ENCODE measurements around the gene GPR108. TPM values are rescaled to one million over a fixed set of nuclear protein-coding genes. Genes with fewer than 3 reads are reported as not detected.

GPR108 gene
- polyA plus RNA-seq, 3 donors = 90.9 to 147 (median 129) TPM

- H3K4me1 Mint-ChIP-seq = peaks cover 38% of the 10 kb centered on the region
- Histone ChIP-seq H3K27ac (ENCODE audit: low read depth in 1 of 2, low read length in 2 of 2) (no peak overlapping the region), H3K4me2 (replicated peaks; ENCODE audit: extremely low read depth, low read length, poor library complexity, severe bottlenecking) (no peak overlapping the region), H3K9me3 (replicated peaks in 1 of 2; ENCODE audit: control insufficient read depth in 1 of 2, insufficient read depth in 1 of 2, low read length in 2 of 2) (peaks cover 3 to 6% of the 10 kb centered on the region in 2 donors), H3K79me2 (ENCODE audit: insufficient read depth, low read length) (no peaks in the 10 kb centered on the region), H3K9ac (ENCODE audit: insufficient read depth, low read length, poor library complexity, severe bottlenecking) (no peak overlapping the region), H3K27me3 (ENCODE audit: control insufficient read depth in 2 of 2, insufficient read depth in 2 of 2, low read length in 2 of 2) (peaks cover 11 to 21% of the 10 kb centered on the region in 2 donors), H3K4me3 (replicated peaks in 1 of 3; ENCODE audit: low read depth in 2 of 3, low read length in 3 of 3) (no peak overlapping the region), H2AFZ (ENCODE audit: insufficient read depth, low read depth, low read length, poor library complexity, severe bottlenecking) (no peak overlapping the region), H3K36me3 (replicated peaks in 1 of 2; ENCODE audit: control insufficient read depth in 1 of 2, insufficient read depth in 2 of 2, low read length in 2 of 2) (no peaks in the 10 kb centered on the region), H3K4me1 (ENCODE audit: control insufficient read depth in 1 of 2, insufficient read depth in 2 of 2, low read length in 2 of 2) (peaks cover 24 to 30% of the 10 kb centered on the region in 2 donors), H4K20me1 (ENCODE audit: insufficient read depth, low read length) (no peaks in the 10 kb centered on the region)
- no peak for TF ChIP-seq CTCF (IDR thresholded peaks at IDR 0.05)
- H3K36me3 Mint-ChIP-seq = peaks cover 0 to 8% of the 10 kb centered on the region in 2 donors
- H3K9me3 Mint-ChIP-seq = peaks cover 5 to 16% (median 12%) of the 10 kb centered on the region in 7 donors
- peaks cover 24 to 34% (median 24%) of the 10 kb centered on the region in 3 donors for H3K27me3 Mint-ChIP-seq (ENCODE audit: low read depth in 3 of 3)
- peak overlapping the region in 1 of 2 donors; percentile 26 for H3K4me3 Mint-ChIP-seq
- intact Hi-C loops (cut with micrococcal nuclease) = no loop called here
- 79% methylated on average over 2 of the region's 3 CpGs for WGBS (ENCODE audit: insufficient coverage)
- H3K27ac Mint-ChIP-seq = peak overlapping the region in 1 of 7 donors; percentile 15
- DNase-seq = no peak
Measured at GRCh38 chr19:6682607-6683128, 54.7 kb downstream of the GPR108 start.

GRCh38 chr19:6680141-6680540 lies 57.2 kb downstream of the GPR108 start:
- H3K9me3 Mint-ChIP-seq = peaks cover 5 to 20% (median 12%) of the 10 kb centered on the region in 7 donors
- H3K27ac ChIP-seq (ENCODE audit: low read depth in 1 of 2, low read length in 2 of 2) = no peak overlapping the region
- H3K4me2 ChIP-seq (replicated peaks; ENCODE audit: extremely low read depth, low read length, poor library complexity, severe bottlenecking) = no peak overlapping the region
- no peaks in the 10 kb centered on the region for H4K20me1 ChIP-seq (ENCODE audit: insufficient read depth, low read length)
- H3K4me1 Mint-ChIP-seq = peaks cover 34% of the 10 kb centered on the region
- H3K27me3 ChIP-seq (ENCODE audit: control insufficient read depth in 2 of 2, insufficient read depth in 2 of 2, low read length in 2 of 2) = peaks cover 11 to 21% of the 10 kb centered on the region in 2 donors
- peaks cover 0 to 5% of the 10 kb centered on the region in 2 donors for H3K36me3 Mint-ChIP-seq
- no peak for DNase-seq
- H3K27me3 Mint-ChIP-seq (ENCODE audit: low read depth in 3 of 3) = peaks cover 17 to 34% (median 30%) of the 10 kb centered on the region in 3 donors
- H3K27ac Mint-ChIP-seq = no peak overlapping the region
- H3K79me2 ChIP-seq (ENCODE audit: insufficient read depth, low read length) = no peaks in the 10 kb centered on the region
- H3K9ac ChIP-seq (ENCODE audit: insufficient read depth, low read length, poor library complexity, severe bottlenecking) = no peak overlapping the region
- H3K4me3 Mint-ChIP-seq = no peak overlapping the region
- peaks cover 3 to 6% of the 10 kb centered on the region in 2 donors for H3K9me3 ChIP-seq (replicated peaks in 1 of 2; ENCODE audit: control insufficient read depth in 1 of 2, insufficient read depth in 1 of 2, low read length in 2 of 2)
- peaks cover 17 to 19% of the 10 kb centered on the region in 2 donors for H3K4me1 ChIP-seq (ENCODE audit: control insufficient read depth in 1 of 2, insufficient read depth in 2 of 2, low read length in 2 of 2)
- H3K36me3 ChIP-seq (replicated peaks in 1 of 2; ENCODE audit: control insufficient read depth in 1 of 2, insufficient read depth in 2 of 2, low read length in 2 of 2) = no peaks in the 10 kb centered on the region
- intact Hi-C loops (cut with micrococcal nuclease) = no loop called here
- H2AFZ ChIP-seq (ENCODE audit: insufficient read depth, low read depth, low read length, poor library complexity, severe bottlenecking) = no peak overlapping the region
- no peak for TF ChIP-seq CTCF (IDR thresholded peaks at IDR 0.05)
- H3K4me3 ChIP-seq (replicated peaks in 1 of 3; ENCODE audit: low read depth in 2 of 3, low read length in 3 of 3) = no peak overlapping the region
- WGBS (ENCODE audit: insufficient coverage) = 100% methylated on average over 1 of the region's 1 CpG

Other genes starting within 250 kb of the GPR108 start
- gene TUBB4A, start 235.3 kb downstream of the GPR108 start, polyA plus RNA-seq = under 1 TPM in 1 of 3 donors, not detected in 2; 0.16 TPM
- gene TNFSF9, start 206.6 kb downstream of the GPR108 start, polyA plus RNA-seq = 1 to 10 TPM; 3.7 to 4.9 (median 4.3) TPM
- under 1 TPM in 1 of 3 donors, not detected in 2; 0.12 TPM for gene CD70, start 146.4 kb downstream of the GPR108 start, polyA plus RNA-seq
- gene TNFSF14, start 67.4 kb downstream of the GPR108 start, polyA plus RNA-seq = 1 to 10 TPM in 2 of 3 donors, under 1 TPM in 1; 0.81 to 4.5 (median 1.4) TPM
- gene C3, start 16.9 kb downstream of the GPR108 start, polyA plus RNA-seq = 1 to 10 TPM; 2.4 to 5.3 (median 3.2) TPM
- gene TRIP10, start 2.1 kb upstream of the GPR108 start, polyA plus RNA-seq = 1 to 10 TPM; 1.5 to 2.4 (median 1.9) TPM
- gene SH2D3A, start 29.9 kb upstream of the GPR108 start, polyA plus RNA-seq = under 1 TPM in 1 of 3 donors, not detected in 2; 0.11 TPM
- gene VAV1, start 35.1 kb upstream of the GPR108 start, polyA plus RNA-seq = 10 to 100 TPM; 21.3 to 81.2 (median 30.2) TPM
- 10 to 100 TPM; 13.9 to 37.7 (median 21.6) TPM for gene ADGRE1, start 150.0 kb upstream of the GPR108 start, polyA plus RNA-seq

Data from CD14-positive monocyte (primary cell).